Sigmoid colon (tissue), 7 donors: ENCODE data around the gene POLN. TPM values are rescaled to one million over a fixed set of nuclear protein-coding genes. Genes with fewer than 3 reads are reported as not detected.

Experiments
- DNase-seq: peaks from one replicate; pipeline ENCODE4 v3.0.0-alpha.2; 2019
- H3K27ac ChIP-seq, 4 donors: fragments of 200-600 bp; sonication (generic); one replicate each; pipeline ENCODE4 v1.5.1; 2016 to 2019; ENCODE audit warnings: mild to moderate bottlenecking in 1 of 4
- H3K27me3 ChIP-seq, 3 donors: fragments of 200-600 bp; sonication (generic); one replicate each; pipeline ENCODE4 v1.5.1; 2019; ENCODE audit warnings: mild to moderate bottlenecking in 1 of 3
- H3K36me3 ChIP-seq, 4 donors: fragments of 200-600 bp; sonication (generic); one replicate each; pipeline ENCODE4 v1.5.1; 2016 to 2019
- H3K4me1 ChIP-seq, 4 donors: fragments of 200-600 bp; sonication (generic); one replicate each; pipeline ENCODE4 v1.5.1; 2017 to 2019
- H3K4me3 ChIP-seq, 4 donors: fragments of 200-600 bp; sonication (generic); one replicate each; pipeline ENCODE4 v1.5.1; 2017 to 2019; ENCODE audit warnings: mild to moderate bottlenecking in 2 of 4, moderate library complexity in 1 of 4
- H3K9me3 ChIP-seq, 4 donors: fragments of 200-600 bp in 3 of 4; sonication (generic) in 3 of 4; one replicate each; pipeline versions ENCODE4 v1.5.1 to v1.6.1; 2013 to 2019
- CTCF ChIP-seq, 4 experiments: fragments of 450-650 bp in 3 of 4; fragments of 200-600 bp in 1 of 4; IDR thresholded peaks; one replicate each; pipeline ENCODE4 v1.5.1; 2016 to 2019; ENCODE audit warnings: antibody characterized with exemption in 4 of 4, mild to moderate bottlenecking in 3 of 4, moderate library complexity in 2 of 4
- EP300 ChIP-seq, 4 donors: sonication (generic); formaldehyde crosslinking; IDR thresholded peaks; one replicate each; pipeline ENCODE4 v1.6.1; 2017; ENCODE audit warnings: antibody characterized with exemption in 4 of 4
- POLR2A ChIP-seq, 2 donors: fragments of 450-650 bp; IDR thresholded peaks; one replicate each; pipeline ENCODE4 v1.6.1; 2016; ENCODE audit warnings: antibody characterized with exemption in 2 of 2, mild to moderate bottlenecking in 2 of 2, moderate library complexity in 2 of 2
- POLR2AphosphoS5 ChIP-seq, 4 donors: sonication (generic); formaldehyde crosslinking; IDR thresholded peaks; one replicate each; pipeline ENCODE4 v1.6.1; 2017; ENCODE audit warnings: antibody characterized with exemption in 4 of 4
- WGBS, 2 donors: extraction: QIAGEN DNeasy Blood & Tissue Kit; methylation state at CpG; one replicate each; pipeline ENCODE4 v1.1.7; 2013; 5-methylcytosine and 5-hydroxymethylcytosine counted together
- intact Hi-C: fragments of 100-400 bp; cut with DNase I; formaldehyde crosslinking; loops from one replicate; pipeline ENCODE4 v1.15.1; 2023
- polyA plus RNA-seq, 3 donors: library from polyadenylated mRNA; stranded (reverse); fragments of 200-250 nt; gene quantifications; one replicate each; pipeline ENCODE4 v1.2.3, GENCODE V29; 2013
- total RNA-seq, 4 donors: library from RNA; depleted of rRNA; stranded (reverse); fragments of >200 nt; gene quantifications; one replicate each; pipeline ENCODE4 v1.1.0, GENCODE V29; 2016
- donor health status: healthy with polysubstance abuse.
- donor health status: Bipolar disorder and iron deficiency.
- donor health status: healthy.

The POLN gene
- total and polyA plus RNA-seq, 7 donors: 0.60 to 9.4 (median 2.0) TPM; not detected in 1

GRCh38 chr4:2063557-2064275, 178.2 kb downstream of the POLN start:
- WGBS, 2 donors: 92 to 95% methylated on average over 53 of the region's 53 CpGs
- TF ChIP-seq POLR2AphosphoS5 (IDR thresholded peaks at IDR 0.05) (no peak), EP300 (IDR thresholded peaks at IDR 0.05) (no peak), POLR2A (IDR thresholded peaks at IDR 0.05) (no peak), CTCF (IDR thresholded peaks at IDR 0.05) (no peak)
- no peaks in the 10 kb centered on the region for H3K36me3 ChIP-seq
- peaks cover 18 to 72% (median 43%) of the 10 kb centered on the region in 3 donors for H3K27me3 ChIP-seq
- no peak for DNase-seq
- H3K27ac ChIP-seq: no peak overlapping the region
- peaks cover 0 to 13% (median 9%) of the 10 kb centered on the region in 4 donors for H3K4me1 ChIP-seq
- intact Hi-C loops: no loop called here
- H3K4me3 ChIP-seq: no peak overlapping the region
- no peaks in the 10 kb centered on the region for H3K9me3 ChIP-seq

- TF ChIP-seq POLR2AphosphoS5 (IDR thresholded peaks at IDR 0.05): no peak
- no peak for TF ChIP-seq CTCF (IDR thresholded peaks at IDR 0.05)
- TF ChIP-seq EP300 (IDR thresholded peaks at IDR 0.05): no peak
- TF ChIP-seq POLR2A (IDR thresholded peaks at IDR 0.05): no peak
- H3K27me3 ChIP-seq: peaks cover 25 to 77% (median 50%) of the 10 kb centered on the region in 3 donors
- no peak overlapping the region for H3K27ac ChIP-seq
- no peaks in the 10 kb centered on the region for H3K9me3 ChIP-seq
- intact Hi-C loops: no loop called here
- H3K4me1 ChIP-seq: peaks cover 0 to 21% (median 16%) of the 10 kb centered on the region in 4 donors
- H3K36me3 ChIP-seq: no peaks in the 10 kb centered on the region
- H3K4me3 ChIP-seq: no peak overlapping the region
- no peak for DNase-seq
- WGBS, 2 donors: 65 to 84% methylated on average over 16 of the region's 16 CpGs
These were observed 179.0 kb downstream of the POLN start for GRCh38 chr4:2062808-2063524.

GRCh38 chr4:2062168-2062807, 179.6 kb downstream of the POLN start:
- intact Hi-C loops: no loop called here
- no peak for DNase-seq
- H3K27ac ChIP-seq: no peak overlapping the region
- H3K36me3 ChIP-seq: no peaks in the 10 kb centered on the region
- WGBS, 2 donors: 77 to 90% methylated on average over 11 of the region's 11 CpGs
- no peak for TF ChIP-seq CTCF (IDR thresholded peaks at IDR 0.05)
- TF ChIP-seq POLR2A (IDR thresholded peaks at IDR 0.05): no peak
- TF ChIP-seq POLR2AphosphoS5 (IDR thresholded peaks at IDR 0.05): no peak
- H3K4me3 ChIP-seq: no peak overlapping the region
- H3K9me3 ChIP-seq: no peaks in the 10 kb centered on the region
- H3K4me1 ChIP-seq: peaks cover 0 to 21% (median 16%) of the 10 kb centered on the region in 4 donors
- H3K27me3 ChIP-seq: peaks cover 32 to 82% (median 57%) of the 10 kb centered on the region in 3 donors

GRCh38 chr4:2061186-2062131, 180.5 kb downstream of the POLN start:
- Histone ChIP-seq H3K9me3 (no peaks in the 10 kb centered on the region), H3K36me3 (no peaks in the 10 kb centered on the region), H3K27me3 (peaks cover 32 to 84% (median 61%) of the 10 kb centered on the region in 3 donors), H3K4me3 (no peak overlapping the region), H3K27ac (no peak overlapping the region), H3K4me1 (peaks cover 0 to 21% (median 16%) of the 10 kb centered on the region in 4 donors)
- WGBS, 2 donors: 51 to 76% methylated on average over 42 of the region's 42 CpGs
- TF ChIP-seq CTCF (IDR thresholded peaks at IDR 0.05) (no peak), POLR2A (IDR thresholded peaks at IDR 0.05) (no peak), POLR2AphosphoS5 (IDR thresholded peaks at IDR 0.05) (no peak), EP300 (IDR thresholded peaks at IDR 0.05) (no peak)
- intact Hi-C loops: no loop called here
- no peak for DNase-seq
